ENCODE results near the gene TPST1. TPM values are rescaled to one million over a fixed set of nuclear protein-coding genes. Genes with fewer than 3 reads are reported as not detected.

TPST1 gene
- total RNA-seq, 1 donor from 2014 or later = 36.5 TPM

- H3K9me3 Mint-ChIP-seq (ENCODE audit: unreplicated experiment) = no peaks in the 10 kb centered on the region
- Histone ChIP-seq H3K4me3 (ENCODE audit: insufficient read depth, low read depth, low read length) (peak overlapping the region; percentile 87), H3K4me1 (ENCODE audit: insufficient read depth, low read length) (peaks cover 15% of the 10 kb centered on the region), H3K36me3 (ENCODE audit: insufficient read depth, low read length) (no peaks in the 10 kb centered on the region), H3K27me3 (ENCODE audit: insufficient read depth, low read length) (peaks cover 3% of the 10 kb centered on the region), H3K79me2 (ENCODE audit: insufficient read depth, low read length) (peaks cover 51% of the 10 kb centered on the region), H3K9me3 (ENCODE audit: insufficient read depth, low read depth, low read length) (no peaks in the 10 kb centered on the region), H3K27ac (ENCODE audit: low read depth, low read length) (no peak overlapping the region), H3K4me2 (ENCODE audit: low read length) (peak overlapping the region; percentile 99), H3K9ac (ENCODE audit: low read length) (peak overlapping the region; percentile 93), H2AFZ (ENCODE audit: low read depth, low read length) (no peak overlapping the region), H4K20me1 (ENCODE audit: insufficient read depth, low read length) (peaks cover 45% of the 10 kb centered on the region)
- no peaks in the 10 kb centered on the region for H3K27me3 Mint-ChIP-seq (ENCODE audit: low read depth, unreplicated experiment)
- FAIRE-seq = no peak
- peak; percentile 18 for DNase-seq (ENCODE audit: low read depth)
- H3K27ac Mint-ChIP-seq (ENCODE audit: unreplicated experiment) = peak overlapping the region; percentile 96
- H3K4me3 Mint-ChIP-seq (ENCODE audit: unreplicated experiment) = peak overlapping the region; percentile 98
- peaks cover 10% of the 10 kb centered on the region for H3K36me3 Mint-ChIP-seq (ENCODE audit: low read depth, unreplicated experiment)
- H3K4me1 Mint-ChIP-seq (ENCODE audit: low read depth, unreplicated experiment) = peaks cover 17% of the 10 kb centered on the region
- no peak for TF ChIP-seq EZH2 (IDR thresholded peaks at IDR 0.05; ENCODE audit: insufficient read depth, low read length)
- TF ChIP-seq CTCF (IDR thresholded peaks at IDR 0.05; ENCODE audit: insufficient read depth, low read depth, low read length) = no peak
These were observed 1.2 kb downstream of the TPST1 start for GRCh38 chr7:66206119-66206933.

DNA sequence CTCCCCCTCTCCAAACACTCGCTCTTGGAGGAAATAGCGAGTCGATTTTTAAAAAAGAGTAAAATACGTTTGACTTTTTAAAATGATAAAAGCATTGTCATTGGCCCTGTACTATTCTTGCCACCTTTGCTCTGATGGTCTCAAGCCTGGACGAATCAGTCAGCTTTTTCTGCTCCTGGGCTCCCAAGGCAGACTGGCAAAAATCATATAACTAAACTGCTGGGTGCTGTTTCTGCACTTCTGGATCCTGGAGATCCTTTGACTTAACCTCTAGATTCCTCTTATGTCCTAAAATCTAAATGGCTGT lies 1.8 kb downstream of the TPST1 start:
- TF ChIP-seq EZH2 (IDR thresholded peaks at IDR 0.05; ENCODE audit: insufficient read depth, low read length) (no peak), CTCF (IDR thresholded peaks at IDR 0.05; ENCODE audit: insufficient read depth, low read depth, low read length) (no peak)
- Mint-ChIP-seq H3K27me3 (ENCODE audit: low read depth, unreplicated experiment) (no peaks in the 10 kb centered on the region), H3K9me3 (ENCODE audit: unreplicated experiment) (no peaks in the 10 kb centered on the region), H3K27ac (ENCODE audit: unreplicated experiment) (no peak overlapping the region), H3K36me3 (ENCODE audit: low read depth, unreplicated experiment) (peaks cover 10% of the 10 kb centered on the region), H3K4me1 (ENCODE audit: low read depth, unreplicated experiment) (peaks cover 20% of the 10 kb centered on the region), H3K4me3 (ENCODE audit: unreplicated experiment) (peak overlapping the region; percentile 98)
- Histone ChIP-seq H2AFZ (ENCODE audit: low read depth, low read length) (no peak overlapping the region), H3K27ac (ENCODE audit: low read depth, low read length) (no peak overlapping the region), H3K36me3 (ENCODE audit: insufficient read depth, low read length) (no peaks in the 10 kb centered on the region), H3K9ac (ENCODE audit: low read length) (peak overlapping the region; percentile 93), H3K4me3 (ENCODE audit: insufficient read depth, low read depth, low read length) (no peak overlapping the region), H3K9me3 (ENCODE audit: insufficient read depth, low read depth, low read length) (no peaks in the 10 kb centered on the region), H3K79me2 (ENCODE audit: insufficient read depth, low read length) (peaks cover 53% of the 10 kb centered on the region), H3K4me1 (ENCODE audit: insufficient read depth, low read length) (peaks cover 16% of the 10 kb centered on the region), H4K20me1 (ENCODE audit: insufficient read depth, low read length) (peaks cover 45% of the 10 kb centered on the region), H3K27me3 (ENCODE audit: insufficient read depth, low read length) (peaks cover 3% of the 10 kb centered on the region), H3K4me2 (ENCODE audit: low read length) (peak overlapping the region; percentile 99)
- FAIRE-seq (no peak), DNase-seq (ENCODE audit: low read depth) (no peak)

DNA sequence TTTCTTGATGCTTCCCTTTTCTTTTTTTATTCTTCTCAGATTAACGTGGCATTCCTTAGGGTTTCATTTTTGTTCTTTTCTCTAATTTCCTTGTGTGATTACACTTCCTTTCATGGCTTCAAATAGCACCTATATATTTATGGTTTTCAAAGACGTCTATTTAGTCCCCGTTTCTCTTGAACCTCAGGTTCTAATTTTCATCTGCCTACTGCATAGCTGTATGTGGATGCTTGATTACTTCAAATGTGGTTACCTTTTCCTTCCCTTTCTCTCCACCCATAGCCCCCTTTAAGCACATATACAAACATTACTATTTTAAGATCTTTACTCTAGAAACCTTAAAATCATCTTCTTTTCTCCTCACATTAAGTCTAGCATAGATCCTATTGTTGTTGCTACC lies 2.4 kb downstream of the TPST1 start:
- H3K27me3 Mint-ChIP-seq (ENCODE audit: low read depth, unreplicated experiment) = no peaks in the 10 kb centered on the region
- no peaks in the 10 kb centered on the region for H3K36me3 ChIP-seq (ENCODE audit: insufficient read depth, low read length)
- H3K36me3 Mint-ChIP-seq (ENCODE audit: low read depth, unreplicated experiment) = peaks cover 10% of the 10 kb centered on the region
- H3K27ac Mint-ChIP-seq (ENCODE audit: unreplicated experiment) = no peak overlapping the region
- H3K27me3 ChIP-seq (ENCODE audit: insufficient read depth, low read length) = no peaks in the 10 kb centered on the region
- H3K9ac ChIP-seq (ENCODE audit: low read length) = no peak overlapping the region
- peaks cover 45% of the 10 kb centered on the region for H4K20me1 ChIP-seq (ENCODE audit: insufficient read depth, low read length)
- DNase-seq (ENCODE audit: low read depth) (no peak), FAIRE-seq (no peak)
- peak overlapping the region; percentile 99 for H3K4me2 ChIP-seq (ENCODE audit: low read length)
- H3K4me1 Mint-ChIP-seq (ENCODE audit: low read depth, unreplicated experiment) = peaks cover 20% of the 10 kb centered on the region
- no peak overlapping the region for H3K4me3 ChIP-seq (ENCODE audit: insufficient read depth, low read depth, low read length)
- TF ChIP-seq EZH2 (IDR thresholded peaks at IDR 0.05; ENCODE audit: insufficient read depth, low read length) (no peak), CTCF (IDR thresholded peaks at IDR 0.05; ENCODE audit: insufficient read depth, low read depth, low read length) (no peak)
- H3K4me1 ChIP-seq (ENCODE audit: insufficient read depth, low read length) = peaks cover 16% of the 10 kb centered on the region
- no peaks in the 10 kb centered on the region for H3K9me3 Mint-ChIP-seq (ENCODE audit: unreplicated experiment)
- H3K79me2 ChIP-seq (ENCODE audit: insufficient read depth, low read length) = peaks cover 56% of the 10 kb centered on the region
- H3K9me3 ChIP-seq (ENCODE audit: insufficient read depth, low read depth, low read length) = no peaks in the 10 kb centered on the region
- no peak overlapping the region for H3K27ac ChIP-seq (ENCODE audit: low read depth, low read length)
- H2AFZ ChIP-seq (ENCODE audit: low read depth, low read length) = no peak overlapping the region
- peak overlapping the region; percentile 98 for H3K4me3 Mint-ChIP-seq (ENCODE audit: unreplicated experiment)

Data from astrocyte (in vitro differentiated cells and primary cell).